ENCODE measurements around the gene LONRF2.

LONRF2 gene

DNA sequence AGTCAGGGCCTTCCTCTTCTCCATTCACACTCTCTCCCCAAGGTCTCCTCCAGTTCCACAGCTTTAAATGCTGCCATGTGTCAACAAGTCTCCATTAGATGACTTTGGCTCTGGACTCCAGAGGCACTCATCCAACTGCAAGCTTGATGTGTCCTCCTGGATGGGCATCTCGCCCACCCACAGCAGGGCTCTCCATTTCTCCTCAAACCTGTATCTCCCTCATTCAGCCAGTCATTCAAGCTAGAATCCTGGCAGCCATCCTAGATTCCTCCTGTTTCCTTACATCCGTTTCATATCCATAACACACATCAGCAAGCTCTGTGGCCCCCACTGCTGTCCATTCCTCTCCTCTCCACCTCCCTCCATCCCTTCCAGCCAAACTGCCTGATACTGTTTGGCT, 91.5 kb downstream of the LONRF2 start:
- DNase-seq, result no peak

- DNase-seq, result no peak
Observed at GRCh38 chr2:100228967-100229366, 93.3 kb downstream of the LONRF2 start.

GRCh38 chr2:100228415-100228814, 93.9 kb downstream of the LONRF2 start:
- DNase-seq, result no peak

DNA sequence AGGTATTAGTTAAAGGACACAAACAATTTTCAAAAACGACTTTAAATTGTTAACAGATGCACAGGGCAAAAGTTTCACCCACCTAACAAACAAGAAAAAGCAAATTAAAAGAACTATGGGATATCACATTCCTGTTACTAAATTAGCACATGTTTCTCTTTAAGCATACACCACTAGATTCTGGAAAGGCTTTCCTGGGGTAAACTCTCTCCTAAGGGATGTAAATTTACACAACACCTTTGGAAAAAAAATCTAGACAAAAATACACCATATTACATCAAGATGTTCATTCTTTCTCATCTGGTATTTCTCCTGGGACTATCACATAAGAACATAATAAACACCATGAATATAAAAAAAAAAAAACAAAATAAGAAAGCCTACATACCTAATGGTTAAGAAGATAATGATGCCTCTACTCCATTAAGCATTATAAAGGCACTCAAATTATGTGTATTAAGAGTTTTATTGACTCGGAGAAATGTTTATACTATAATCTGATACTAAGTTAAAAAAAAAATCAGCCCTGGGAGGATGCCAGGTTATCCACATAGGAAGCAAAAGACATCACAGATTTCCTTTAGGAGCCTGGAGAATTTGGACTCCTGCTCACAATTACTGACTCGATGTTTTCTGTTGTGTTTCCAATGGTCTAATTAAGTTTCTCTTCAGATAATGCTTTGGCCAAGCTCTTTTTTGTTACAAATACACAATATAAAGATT, 97.2 kb downstream of the LONRF2 start:
- no peak for DNase-seq

DNA sequence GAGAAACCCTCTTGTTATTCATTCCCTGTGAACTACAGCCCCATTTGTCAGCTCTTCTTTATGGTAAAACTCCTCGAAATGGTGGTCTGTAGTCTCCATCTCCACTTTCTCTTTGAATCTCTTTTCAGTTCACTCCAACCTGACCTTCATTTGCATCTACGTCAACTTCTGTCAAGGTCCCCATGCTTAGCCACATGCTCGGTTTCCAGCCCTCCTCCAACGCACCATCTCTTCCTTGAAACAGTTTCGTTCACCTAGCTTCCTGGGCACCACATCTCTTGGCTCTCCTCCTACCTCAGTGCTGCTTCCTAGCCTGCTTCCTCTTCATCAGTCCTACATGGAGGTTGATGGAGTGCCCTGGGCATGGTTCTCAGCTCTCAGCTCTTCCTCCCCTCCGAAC, 98.8 kb downstream of the LONRF2 start:
- DNase-seq, result no peak
